Measurements from ENCODE around the gene ANGPTL2.

- no peak for TF ChIP-seq MAFK (IDR thresholded peaks at IDR 0.05; ENCODE audit: low read depth, low read length)
- TF ChIP-seq POLR2A (IDR thresholded peaks at IDR 0.05; ENCODE audit: low read depth, low read length), result no peak
- TF ChIP-seq CTCF (conservative IDR thresholded peaks at IDR 0.05; ENCODE audit: low read depth, low read length), result no peak
- no peak for TF ChIP-seq RFX5 (IDR thresholded peaks at IDR 0.05; ENCODE audit: low read depth, low read length)
- TF ChIP-seq FOS (IDR thresholded peaks at IDR 0.05; ENCODE audit: low read depth, low read length), result no peak
- TF ChIP-seq RAD21 (IDR thresholded peaks at IDR 0.05; ENCODE audit: low read length), result no peak
- TF ChIP-seq BHLHE40 (IDR thresholded peaks at IDR 0.05; ENCODE audit: low read depth, low read length), result no peak
- no peak for TF ChIP-seq CEBPB (IDR thresholded peaks at IDR 0.05; ENCODE audit: low read depth, low read length)
- no peak for TF ChIP-seq CHD1 (IDR thresholded peaks at IDR 0.05; ENCODE audit: low read depth, low read length)
- TF ChIP-seq SMC3 (IDR thresholded peaks at IDR 0.05; ENCODE audit: low read depth, low read length), result no peak
- no peak for TF ChIP-seq MXI1 (IDR thresholded peaks at IDR 0.05; ENCODE audit: borderline replicate concordance, low read depth, low read length)
- no peak for TF ChIP-seq USF2 (IDR thresholded peaks at IDR 0.05; ENCODE audit: low read depth, low read length)
- TF ChIP-seq MAZ (IDR thresholded peaks at IDR 0.05; ENCODE audit: borderline replicate concordance, low read depth, low read length), result no peak
Observed at GRCh38 chr9:127084076-127085039, 38.1 kb downstream of the ANGPTL2 start.
